Esophagus (tissue), 2 donors: ENCODE data around the gene REL. TPM values are rescaled to one million over a fixed set of nuclear protein-coding genes. Genes with fewer than 3 reads are reported as not detected.

Experiments
- H3K27ac ChIP-seq, 2 donors: one replicate each; pipeline ENCODE4 v1.5.1; 2013; ENCODE audit warnings: low read depth in 2 of 2, mild to moderate bottlenecking in 2 of 2, inconsistent platforms in 1 of 2, low read length in 1 of 2, moderate library complexity in 1 of 2
- H3K27me3 ChIP-seq, 2 donors: one replicate each; pipeline ENCODE4 v1.6.1; 2013; ENCODE audit warnings: low read length in 2 of 2, control low read depth in 1 of 2, mild to moderate bottlenecking in 1 of 2; ENCODE audit not compliant: insufficient read depth in 2 of 2, control insufficient read depth in 1 of 2
- H3K36me3 ChIP-seq, 2 donors: one replicate each; pipeline ENCODE4 v1.6.1; 2013; ENCODE audit warnings: low read length in 1 of 2; ENCODE audit not compliant: control insufficient read depth in 2 of 2, insufficient read depth in 2 of 2
- H3K4me1 ChIP-seq, 2 donors: one replicate each; pipeline ENCODE4 v1.6.1; 2013; ENCODE audit warnings: low read length in 1 of 2; ENCODE audit not compliant: control insufficient read depth in 2 of 2, insufficient read depth in 2 of 2
- H3K4me3 ChIP-seq, 2 donors: one replicate each; pipeline ENCODE4 v1.5.1; 2013; ENCODE audit warnings: low read length in 2 of 2, mild to moderate bottlenecking in 2 of 2, low read depth in 1 of 2, moderate library complexity in 1 of 2
- H3K9me3 ChIP-seq, 2 donors: one replicate each; pipeline ENCODE4 v1.6.1; 2013; ENCODE audit warnings: mild to moderate bottlenecking in 2 of 2, low read depth in 1 of 2, low read length in 1 of 2, moderate library complexity in 1 of 2; ENCODE audit not compliant: control insufficient read depth in 2 of 2, insufficient read depth in 1 of 2
- WGBS, 2 donors: extraction: QIAGEN DNeasy Blood & Tissue Kit; methylation state at CpG; one replicate each; pipeline ENCODE4 v1.1.7; 2013; 5-methylcytosine and 5-hydroxymethylcytosine counted together
- polyA plus RNA-seq, 2 donors: library from polyadenylated mRNA; stranded (reverse); fragments of 200-250 nt; gene quantifications; one replicate each; pipeline ENCODE4 v1.2.3, GENCODE V29; 2013
- donor health status: healthy with polysubstance abuse.
- donor health status: Bipolar disorder and iron deficiency.

REL gene
- polyA plus RNA-seq, 2 donors: 2.0 to 2.2 TPM

DNA sequence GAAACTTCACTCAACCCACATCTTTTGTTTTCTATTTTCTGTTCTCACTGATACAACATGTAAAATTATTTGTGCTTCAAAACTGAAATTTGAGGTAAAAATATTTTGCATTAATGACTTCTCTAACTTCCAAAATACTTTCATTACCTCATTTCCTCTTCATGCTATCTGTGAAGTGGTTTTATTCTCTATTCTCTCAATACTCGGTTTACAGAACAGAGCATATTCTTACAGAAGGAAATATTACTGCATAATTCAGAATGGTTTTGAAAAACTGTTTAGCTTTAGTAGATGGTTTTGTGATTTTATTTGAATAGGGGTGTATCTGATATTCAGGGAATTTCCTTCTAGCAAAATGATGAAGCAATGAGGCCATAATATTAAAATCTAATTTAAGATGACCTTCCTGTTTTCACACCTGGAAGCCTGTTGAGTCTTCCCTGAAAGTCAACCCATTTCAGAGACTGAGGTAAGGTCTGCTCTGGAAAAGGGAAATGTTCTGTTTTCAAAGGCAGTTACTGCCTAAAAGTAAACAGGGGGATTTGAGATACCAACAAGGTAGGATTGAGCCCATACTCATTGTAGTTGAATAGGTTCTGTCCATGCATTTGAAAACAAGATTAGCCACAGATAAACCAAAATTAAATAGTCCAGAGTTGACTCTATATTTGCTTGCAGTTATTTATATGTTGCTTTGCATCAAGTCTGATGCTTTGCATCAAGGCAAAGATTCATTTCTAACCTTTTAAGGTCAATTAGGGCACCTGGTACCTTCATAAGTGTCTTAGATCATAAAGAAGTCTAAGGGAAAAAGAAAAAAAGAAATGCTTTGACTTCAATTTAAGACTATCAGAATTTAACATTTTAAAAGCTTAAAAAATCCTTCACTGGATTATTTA lies 85.4 kb downstream of the REL start:
- Histone ChIP-seq H3K4me3 (no peak overlapping the region), H3K9me3 (no peaks in the 10 kb centered on the region), H3K27ac (no peak overlapping the region), H3K27me3 (no peaks in the 10 kb centered on the region), H3K4me1 (no peaks in the 10 kb centered on the region), H3K36me3 (no peaks in the 10 kb centered on the region)
- 69 to 76% methylated on average over 1 of the region's 1 CpG for WGBS, 2 donors

GRCh38 chr2:60972889-60973656 lies 91.7 kb downstream of the REL start:
- Histone ChIP-seq H3K27me3 (no peaks in the 10 kb centered on the region), H3K36me3 (no peaks in the 10 kb centered on the region), H3K4me1 (no peaks in the 10 kb centered on the region), H3K4me3 (no peak overlapping the region), H3K27ac (no peak overlapping the region), H3K9me3 (no peaks in the 10 kb centered on the region)
- 94 to 96% methylated on average over 28 to 32 of the region's 32 CpGs for WGBS, 2 donors

DNA sequence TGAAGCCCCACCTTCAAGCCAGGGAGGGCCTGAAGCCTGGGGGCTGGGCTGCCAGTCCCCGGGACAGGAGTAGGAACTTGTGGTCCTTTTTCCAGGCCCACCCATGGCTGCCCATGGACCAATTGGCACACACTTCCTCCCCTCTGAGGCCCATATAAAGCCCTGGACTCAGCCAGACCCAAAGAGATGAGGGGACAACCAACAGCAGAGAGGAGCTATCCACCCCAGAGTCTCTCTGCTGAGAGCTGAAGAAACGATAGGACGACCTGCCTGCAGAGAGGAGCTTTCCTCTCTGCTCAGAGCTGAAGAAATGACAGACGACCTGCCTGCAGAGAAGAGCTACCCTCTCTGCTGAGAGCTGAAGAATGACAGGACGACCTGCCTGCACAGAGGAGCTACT lies 92.3 kb downstream of the REL start:
- H3K4me1 ChIP-seq: no peaks in the 10 kb centered on the region
- H3K36me3 ChIP-seq: no peaks in the 10 kb centered on the region
- no peaks in the 10 kb centered on the region for H3K27me3 ChIP-seq
- no peak overlapping the region for H3K4me3 ChIP-seq
- no peak overlapping the region for H3K27ac ChIP-seq
- WGBS, 2 donors: 79 to 85% methylated on average over 5 of the region's 5 CpGs
- H3K9me3 ChIP-seq: no peaks in the 10 kb centered on the region

DNA sequence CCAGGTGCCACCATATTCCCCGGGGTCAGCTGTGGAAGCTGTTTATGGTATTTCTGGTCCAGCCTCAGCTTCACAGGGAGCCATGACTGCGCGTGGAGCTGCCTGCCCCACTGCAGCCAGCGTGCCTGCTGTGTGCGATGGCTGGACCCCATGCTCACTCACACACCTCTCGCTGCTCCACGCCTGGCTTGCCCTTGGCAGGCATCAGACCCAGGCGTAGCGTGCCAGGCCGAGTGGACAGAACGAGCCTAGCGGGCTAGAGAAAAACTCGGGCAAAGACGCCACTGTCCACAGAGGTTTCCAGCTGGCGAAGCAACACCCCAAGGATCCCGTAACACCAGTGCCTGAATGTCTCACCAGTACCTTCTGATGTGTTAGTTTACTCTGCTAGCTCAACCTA lies 93.3 kb downstream of the REL start:
- Histone ChIP-seq H3K27ac (no peak overlapping the region), H3K4me1 (no peaks in the 10 kb centered on the region), H3K9me3 (no peaks in the 10 kb centered on the region), H3K27me3 (no peaks in the 10 kb centered on the region), H3K4me3 (no peak overlapping the region), H3K36me3 (no peaks in the 10 kb centered on the region)
- WGBS, 2 donors: 95 to 97% methylated on average over 16 of the region's 16 CpGs

Other genes with a start within 250 kb of the REL start
- 1 to 10 TPM; 3.2 to 3.9 TPM for gene PAPOLG, start 125.3 kb upstream of the REL start, polyA plus RNA-seq
- gene PEX13, start 136.1 kb downstream of the REL start, polyA plus RNA-seq: 10 to 100 TPM in 1 of 2 donors, 1 to 10 TPM in 1; 8.3 to 10.7 TPM
- 1 to 10 TPM; 1.7 to 2.2 TPM for gene PUS10, start 136.7 kb downstream of the REL start, polyA plus RNA-seq
- gene SANBR, start 184.3 kb downstream of the REL start, polyA plus RNA-seq: 1 to 10 TPM; 2.3 to 5.1 TPM